Prostate gland (tissue), 2 donors: ENCODE results near the gene PBX4. TPM values are rescaled to one million over a fixed set of nuclear protein-coding genes. Genes with fewer than 3 reads are reported as not detected.
"Not testable (repeated sequence)": the region's sequence is repeated elsewhere in the genome, so short reads cannot be mapped to it uniquely, and the experiment has no call there.

Source experiments
- DNase-seq: peaks from one replicate; pipeline ENCODE4 v3.0.0-alpha.2; 2019; ENCODE audit warnings: low spot score
- H3K27ac ChIP-seq, 2 donors: fragments of 200-600 bp; sonication (generic); 2 replicates each; pipeline ENCODE4 v1.5.1; 2017 to 2019
- H3K27me3 ChIP-seq: fragments of 200-600 bp; sonication (generic); replicated peaks from 2 replicates; pipeline ENCODE4 v1.5.1; 2019; ENCODE audit not compliant: insufficient read depth
- H3K36me3 ChIP-seq, 2 donors: fragments of 200-600 bp; sonication (generic); 1 replicate in 1 of 2; 2 replicates in 1 of 2; pipeline versions ENCODE4 v1.5.1 to v1.8.1; 2017 to 2019
- H3K4me1 ChIP-seq: fragments of 200-600 bp; sonication (generic); replicated peaks from 2 replicates; pipeline ENCODE4 v1.5.1; 2019
- H3K4me3 ChIP-seq, 2 donors: fragments of 200-600 bp; sonication (generic); 2 replicates each; pipeline ENCODE4 v1.5.1; 2017 to 2019
- H3K9me3 ChIP-seq: fragments of 200-600 bp; sonication (generic); 2 replicates; pipeline ENCODE4 v1.5.1; 2017
- CTCF ChIP-seq, 4 experiments: fragments of 200-600 bp in 2 of 4; fragments of 450-650 bp in 2 of 4; sonication (generic) in 2 of 4; IDR thresholded peaks; 1 replicate in 3 of 4; 2 replicates in 1 of 4; pipeline ENCODE4 v1.5.1; 2016 to 2019; ENCODE audit warnings: antibody characterized with exemption in 4 of 4, mild to moderate bottlenecking in 2 of 4, moderate library complexity in 2 of 4
- POLR2A ChIP-seq: fragments of 450-650 bp; IDR thresholded peaks from one replicate; pipeline ENCODE4 v1.6.1; 2016; ENCODE audit warnings: antibody characterized with exemption, mild to moderate bottlenecking
- POLR2AphosphoS5 ChIP-seq: sonication (generic); formaldehyde crosslinking; IDR thresholded peaks from one replicate; pipeline ENCODE4 v1.6.1; 2017; ENCODE audit warnings: antibody characterized with exemption
- WGBS: methylation state at CpG from one replicate; pipeline ENCODE4 v1.1.5; 2018; 5-methylcytosine and 5-hydroxymethylcytosine counted together
- intact Hi-C: fragments of 100-400 bp; cut with DNase I; formaldehyde crosslinking; loops from one replicate; pipeline ENCODE4 v1.14.2; 2022
- total RNA-seq, 2 donors: library from RNA; depleted of rRNA; stranded (reverse); fragments of >200 nt; gene quantifications; one replicate each; pipeline ENCODE4 v1.1.0, GENCODE V29; 2016

Gene PBX4
- total RNA-seq, 2 donors from 2014 or later, result 2.6 to 10.6 TPM

- H3K36me3 ChIP-seq, result no peaks in the 10 kb centered on the region
- intact Hi-C loops, result no loop called here
- H3K4me1 ChIP-seq, result no peaks in the 10 kb centered on the region
- 71% methylated on average over 1 of the region's 1 CpG for WGBS
- H3K9me3 ChIP-seq, result no peaks in the 10 kb centered on the region
- H3K4me3 ChIP-seq, result no peak overlapping the region
- H3K27ac ChIP-seq, result no peak overlapping the region
- TF ChIP-seq POLR2A (no peak), CTCF (IDR thresholded peaks at IDR 0.05) (no peak), POLR2AphosphoS5 (no peak)
- H3K27me3 ChIP-seq, result no peaks in the 10 kb centered on the region
- no peak for DNase-seq
Measured at GRCh38 chr19:19606021-19606420, 12.5 kb downstream of the PBX4 start.

GRCh38 chr19:19602713-19603324 is 15.7 kb downstream of the PBX4 start:
- TF ChIP-seq CTCF (IDR thresholded peaks at IDR 0.05) (no peak), POLR2AphosphoS5 (no peak), POLR2A (no peak)
- Histone ChIP-seq H3K4me3 (no peak overlapping the region), H3K36me3 (no peaks in the 10 kb centered on the region), H3K9me3 (no peaks in the 10 kb centered on the region), H3K27ac (no peak overlapping the region), H3K27me3 (no peaks in the 10 kb centered on the region), H3K4me1 (no peaks in the 10 kb centered on the region)
- no peak for DNase-seq
- intact Hi-C loops, result no loop called here
- 51% methylated on average over 3 of the region's 3 CpGs for WGBS

GRCh38 chr19:19602136-19602712 is 16.3 kb downstream of the PBX4 start:
- H3K4me3 ChIP-seq, result no peak overlapping the region
- no peak for TF ChIP-seq POLR2A
- no peak for TF ChIP-seq CTCF (IDR thresholded peaks at IDR 0.05)
- TF ChIP-seq POLR2AphosphoS5, result no peak
- H3K9me3 ChIP-seq, result no peaks in the 10 kb centered on the region
- DNase-seq, result no peak
- H3K4me1 ChIP-seq, result no peaks in the 10 kb centered on the region
- H3K27me3 ChIP-seq, result no peaks in the 10 kb centered on the region
- 75% methylated on average over 9 of the region's 9 CpGs for WGBS
- H3K36me3 ChIP-seq, result no peaks in the 10 kb centered on the region
- intact Hi-C loops, result no loop called here
- no peak overlapping the region for H3K27ac ChIP-seq

GRCh38 chr19:19600793-19601330 is 17.6 kb downstream of the PBX4 start:
- Histone ChIP-seq H3K4me3 (no peak overlapping the region), H3K36me3 (no peaks in the 10 kb centered on the region), H3K27ac (no peak overlapping the region), H3K4me1 (no peaks in the 10 kb centered on the region), H3K27me3 (no peaks in the 10 kb centered on the region), H3K9me3 (no peaks in the 10 kb centered on the region)
- TF ChIP-seq POLR2A, result no peak
- no peak for TF ChIP-seq POLR2AphosphoS5
- no peak for TF ChIP-seq CTCF (IDR thresholded peaks at IDR 0.05)
- WGBS, result 89% methylated on average over 1 of the region's 1 CpG
- no peak for DNase-seq
- intact Hi-C loops, result no loop called here

- H3K27me3 ChIP-seq, H3K27ac ChIP-seq, H3K4me3 ChIP-seq, H3K4me1 ChIP-seq, DNase-seq, H3K9me3 ChIP-seq, H3K36me3 ChIP-seq, intact Hi-C loops: not testable (repeated sequence)
- WGBS, result 91% methylated on average over 20 of the region's 20 CpGs
Measured at GRCh38 chr19:19598728-19599451, 19.6 kb downstream of the PBX4 start.
